HL-60 (cell line): Measurements from ENCODE around the gene ESPN.
"Not testable (repeated sequence)": the region's sequence is repeated elsewhere in the genome, so short reads cannot be mapped to it uniquely, and the experiment has no call there.

Experiments used
- DNase-seq, 2 experiments: peaks; one replicate each; pipeline ENCODE4 v3.0.0-alpha.2; 2010 to 2020; ENCODE audit warnings: low read depth in 1 of 2, low spot score in 1 of 2
- H3K27ac ChIP-seq: fragments of 250-450 bp; sonication (Bioruptor Pico); replicated peaks from 2 replicates; pipeline ENCODE4 v1.5.1; 2020; ENCODE audit warnings: mild to moderate bottlenecking, moderate library complexity
- H3K27me3 ChIP-seq: fragments of 250-450 bp; sonication (Bioruptor Pico); 2 replicates; pipeline ENCODE4 v1.5.1; 2021; ENCODE audit warnings: mild to moderate bottlenecking, moderate library complexity; ENCODE audit not compliant: insufficient read depth, poor library complexity, severe bottlenecking
- H3K4me3 ChIP-seq: replicated peaks from 2 replicates; pipeline ENCODE4 v1.5.1; 2011; ENCODE audit warnings: mild to moderate bottlenecking, control low read depth, low read length; ENCODE audit not compliant: insufficient read depth
- GABPA ChIP-seq: IDR thresholded peaks from 2 replicates; pipeline ENCODE4 v1.6.1; 2012; ENCODE audit warnings: low read depth
- POLR2AphosphoS5 ChIP-seq: IDR thresholded peaks from 2 replicates; pipeline ENCODE4 v1.6.1; 2012; ENCODE audit warnings: low read depth
- SPI1 ChIP-seq: IDR thresholded peaks from 2 replicates; pipeline ENCODE4 v1.6.1; 2012; ENCODE audit warnings: low read depth, mild to moderate bottlenecking, borderline replicate concordance
- TF ChIP-seq, protein P1 (sequence below): IDR thresholded peaks from one replicate; pipeline ENCODE4 v1.5.1; 2011; ENCODE audit warnings: low read length, control low read depth, inconsistent platforms; ENCODE audit not compliant: insufficient read depth
- TF ChIP-seq, protein P2 (sequence below): IDR thresholded peaks from 2 replicates; pipeline ENCODE4 v1.6.1; 2012; ENCODE audit warnings: low read depth; ENCODE audit not compliant: insufficient replicate concordance

Gene ESPN

DNA sequence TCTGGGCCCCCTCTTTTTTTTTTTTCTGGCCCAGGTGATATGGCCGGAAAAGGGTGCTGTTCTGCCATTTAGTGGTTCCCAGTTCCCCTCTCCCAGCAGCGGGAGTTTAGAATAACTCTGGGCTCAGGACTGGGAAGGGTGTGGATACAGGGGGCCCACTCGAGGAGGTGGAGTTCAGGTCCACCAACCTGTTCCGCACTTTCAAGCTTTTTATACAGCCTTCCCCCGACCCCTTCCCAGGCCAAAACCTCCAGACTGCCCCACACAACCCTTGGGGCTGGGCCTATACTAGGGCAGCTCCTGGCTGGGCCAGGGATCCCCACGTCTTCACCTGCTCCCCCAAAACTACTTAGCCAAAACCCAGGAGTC, 66.5 kb downstream of the ESPN start:
- no peak for TF ChIP-seq SPI1
- TF ChIP-seq POLR2AphosphoS5: no peak
- TF ChIP-seq, protein P1, sequence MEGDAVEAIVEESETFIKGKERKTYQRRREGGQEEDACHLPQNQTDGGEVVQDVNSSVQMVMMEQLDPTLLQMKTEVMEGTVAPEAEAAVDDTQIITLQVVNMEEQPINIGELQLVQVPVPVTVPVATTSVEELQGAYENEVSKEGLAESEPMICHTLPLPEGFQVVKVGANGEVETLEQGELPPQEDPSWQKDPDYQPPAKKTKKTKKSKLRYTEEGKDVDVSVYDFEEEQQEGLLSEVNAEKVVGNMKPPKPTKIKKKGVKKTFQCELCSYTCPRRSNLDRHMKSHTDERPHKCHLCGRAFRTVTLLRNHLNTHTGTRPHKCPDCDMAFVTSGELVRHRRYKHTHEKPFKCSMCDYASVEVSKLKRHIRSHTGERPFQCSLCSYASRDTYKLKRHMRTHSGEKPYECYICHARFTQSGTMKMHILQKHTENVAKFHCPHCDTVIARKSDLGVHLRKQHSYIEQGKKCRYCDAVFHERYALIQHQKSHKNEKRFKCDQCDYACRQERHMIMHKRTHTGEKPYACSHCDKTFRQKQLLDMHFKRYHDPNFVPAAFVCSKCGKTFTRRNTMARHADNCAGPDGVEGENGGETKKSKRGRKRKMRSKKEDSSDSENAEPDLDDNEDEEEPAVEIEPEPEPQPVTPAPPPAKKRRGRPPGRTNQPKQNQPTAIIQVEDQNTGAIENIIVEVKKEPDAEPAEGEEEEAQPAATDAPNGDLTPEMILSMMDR: no peak
- TF ChIP-seq GABPA: no peak
- TF ChIP-seq, protein P2, sequence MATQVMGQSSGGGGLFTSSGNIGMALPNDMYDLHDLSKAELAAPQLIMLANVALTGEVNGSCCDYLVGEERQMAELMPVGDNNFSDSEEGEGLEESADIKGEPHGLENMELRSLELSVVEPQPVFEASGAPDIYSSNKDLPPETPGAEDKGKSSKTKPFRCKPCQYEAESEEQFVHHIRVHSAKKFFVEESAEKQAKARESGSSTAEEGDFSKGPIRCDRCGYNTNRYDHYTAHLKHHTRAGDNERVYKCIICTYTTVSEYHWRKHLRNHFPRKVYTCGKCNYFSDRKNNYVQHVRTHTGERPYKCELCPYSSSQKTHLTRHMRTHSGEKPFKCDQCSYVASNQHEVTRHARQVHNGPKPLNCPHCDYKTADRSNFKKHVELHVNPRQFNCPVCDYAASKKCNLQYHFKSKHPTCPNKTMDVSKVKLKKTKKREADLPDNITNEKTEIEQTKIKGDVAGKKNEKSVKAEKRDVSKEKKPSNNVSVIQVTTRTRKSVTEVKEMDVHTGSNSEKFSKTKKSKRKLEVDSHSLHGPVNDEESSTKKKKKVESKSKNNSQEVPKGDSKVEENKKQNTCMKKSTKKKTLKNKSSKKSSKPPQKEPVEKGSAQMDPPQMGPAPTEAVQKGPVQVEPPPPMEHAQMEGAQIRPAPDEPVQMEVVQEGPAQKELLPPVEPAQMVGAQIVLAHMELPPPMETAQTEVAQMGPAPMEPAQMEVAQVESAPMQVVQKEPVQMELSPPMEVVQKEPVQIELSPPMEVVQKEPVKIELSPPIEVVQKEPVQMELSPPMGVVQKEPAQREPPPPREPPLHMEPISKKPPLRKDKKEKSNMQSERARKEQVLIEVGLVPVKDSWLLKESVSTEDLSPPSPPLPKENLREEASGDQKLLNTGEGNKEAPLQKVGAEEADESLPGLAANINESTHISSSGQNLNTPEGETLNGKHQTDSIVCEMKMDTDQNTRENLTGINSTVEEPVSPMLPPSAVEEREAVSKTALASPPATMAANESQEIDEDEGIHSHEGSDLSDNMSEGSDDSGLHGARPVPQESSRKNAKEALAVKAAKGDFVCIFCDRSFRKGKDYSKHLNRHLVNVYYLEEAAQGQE: no peak
- H3K27ac ChIP-seq: no peak overlapping the region
- H3K4me3 ChIP-seq: no peak overlapping the region
- no peak for DNase-seq
- peaks cover 52% of the 10 kb centered on the region for H3K27me3 ChIP-seq

DNA sequence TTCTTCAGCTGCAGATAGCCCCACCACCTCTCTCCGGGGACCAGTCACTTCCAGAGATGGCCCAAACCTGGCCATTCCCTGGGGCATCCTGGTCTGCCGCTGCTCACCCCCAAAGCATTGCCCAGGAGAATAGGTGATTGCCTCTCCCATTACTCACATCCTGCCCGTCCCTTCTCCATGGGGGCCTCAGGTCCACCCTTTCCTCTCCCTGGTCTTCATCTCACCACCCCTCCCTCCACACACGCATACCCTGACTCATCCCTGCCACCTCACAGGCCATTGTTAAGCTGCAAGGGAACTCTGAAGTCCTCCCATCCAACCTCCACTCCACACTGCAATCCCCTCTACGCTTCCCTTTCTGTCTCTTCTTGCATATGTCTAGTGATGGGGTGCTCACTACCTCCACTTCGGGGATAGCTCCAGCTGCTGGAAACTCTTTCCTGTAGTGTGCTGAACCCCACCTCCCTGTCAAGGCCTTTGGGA, 66.9 kb downstream of the ESPN start, which contains the start of gene PLEKHG5:
PLEKHG5 (minus strand) TSS at position 188 of the 483 bp plus-strand sequence. CDS start 14,096 bp downstream, outside the sequence.
- peaks cover 53% of the 10 kb centered on the region for H3K27me3 ChIP-seq
- no peak within 1 kb of the TSS for H3K27ac ChIP-seq
- DNase-seq: no peak
- no peak for TF ChIP-seq POLR2AphosphoS5
- no peak for TF ChIP-seq GABPA
- TF ChIP-seq SPI1: no peak
- TF ChIP-seq, protein P1: no peak
- TF ChIP-seq, protein P2: no peak
- peak within 1 kb of the TSS; percentile 28; the same call in 1 of the 2 replicates for H3K4me3 ChIP-seq

DNA sequence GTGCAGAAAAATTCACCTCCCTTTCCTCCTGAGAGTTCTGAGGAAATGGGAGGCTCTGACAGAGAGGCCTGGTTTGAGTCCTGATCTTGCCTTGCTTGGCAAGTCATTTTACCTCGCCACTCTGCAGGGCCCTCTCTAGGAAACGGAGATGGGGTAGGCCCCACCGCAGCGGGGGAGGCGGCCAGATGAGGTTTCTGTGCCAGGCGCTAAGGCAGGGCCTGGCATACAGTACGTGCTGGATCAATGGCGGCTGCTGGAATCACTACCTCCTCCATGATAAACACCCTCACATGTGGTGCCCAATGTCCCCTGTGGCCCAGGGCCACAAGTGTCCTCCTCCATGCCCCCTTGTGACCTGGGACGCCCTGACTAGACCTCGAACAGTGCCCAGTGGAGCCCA, 67.4 kb downstream of the ESPN start:
- Histone ChIP-seq H3K27ac (no peak overlapping the region), H3K27me3 (peaks cover 57% of the 10 kb centered on the region), H3K4me3 (no peak overlapping the region)
- TF ChIP-seq, protein P1: no peak
- TF ChIP-seq, protein P2: no peak
- TF ChIP-seq GABPA (no peak), POLR2AphosphoS5 (no peak), SPI1 (no peak)
- DNase-seq: peak in 1 of 2 experiments; percentile 21

DNA sequence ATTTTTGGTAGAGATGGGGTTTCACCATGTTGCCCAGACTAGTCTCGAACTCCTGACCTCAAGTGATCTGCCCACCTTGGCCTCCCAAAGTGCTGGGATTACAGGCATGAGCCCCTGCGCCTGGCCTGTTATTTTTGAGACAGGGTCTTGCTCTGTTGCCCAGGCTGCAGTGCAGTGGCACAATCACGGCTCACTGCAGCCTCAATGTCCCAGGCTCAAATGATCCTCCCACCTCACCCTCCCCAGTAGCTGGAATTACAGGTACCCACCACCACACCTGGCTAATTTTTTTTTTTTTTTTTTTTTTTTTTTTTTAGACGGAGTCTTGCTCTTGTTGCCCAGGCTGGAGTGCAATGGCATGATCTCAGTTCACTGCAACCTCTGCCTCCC, 69.3 kb downstream of the ESPN start:
- DNase-seq, H3K4me3 ChIP-seq, H3K27ac ChIP-seq: not testable (repeated sequence)
- peaks cover 59% of the 10 kb centered on the region for H3K27me3 ChIP-seq
